H1 (cell line): ENCODE results near the gene WDR59. TPM values are rescaled to one million over a fixed set of nuclear protein-coding genes. Genes with fewer than 3 reads are reported as not detected.

ENCODE experiments used
- CTCF ChIA-PET: fragments of 300-600 bp; sonication (Branson Sonifier 250); formaldehyde crosslinking; loops from one replicate; lab custom pipeline; 2021; ENCODE audit not compliant: partially characterized antibody; lab: Charles Lee
- POLR2A ChIA-PET: fragments of 300-600 bp; sonication (Branson Sonifier 250); formaldehyde crosslinking; loops from one replicate; lab custom pipeline; 2021; ENCODE audit warnings: inconsistent platforms; ENCODE audit not compliant: partially characterized antibody; lab: Charles Lee
- DNase-seq, 2 experiments: peaks; one replicate each; pipeline versions ENCODE4 v3.0.0 to v3.0.0-alpha.2; 2010 to 2022; ENCODE audit warnings: low spot score in 2 of 2, low read depth in 1 of 2, mixed read lengths in 1 of 2
- FAIRE-seq: peaks from 2 replicates; lab custom pipeline; 2011; peaks lifted over from hg19 to GRCh38; lab: Jason Lieb, UNC
- H2AFZ ChIP-seq: 2 replicates; pipeline ENCODE4 v1.8.1; 2012; ENCODE audit warnings: low read length, inconsistent platforms
- H2AK5ac ChIP-seq: 2 replicates; pipeline ENCODE4 v1.6.1; 2013; ENCODE audit warnings: low read depth, low read length
- H2BK120ac ChIP-seq: replicated peaks from 2 replicates; pipeline ENCODE3; 2013; ENCODE audit warnings: low read depth, low read length, inconsistent platforms
- H2BK12ac ChIP-seq: 2 replicates; pipeline ENCODE4 v1.6.1; 2013; ENCODE audit warnings: low read depth, low read length
- H2BK15ac ChIP-seq: 2 replicates; pipeline ENCODE4 v1.6.1; 2013; ENCODE audit warnings: low read length
- H2BK20ac ChIP-seq: 2 replicates; pipeline ENCODE4 v1.6.1; 2013; ENCODE audit warnings: low read length
- H2BK5ac ChIP-seq: 2 replicates; pipeline ENCODE4 v1.6.1; 2013; ENCODE audit warnings: low read depth, low read length
- H3K14ac ChIP-seq: 2 replicates; pipeline ENCODE4 v1.6.1; 2013; ENCODE audit warnings: inconsistent platforms; ENCODE audit not compliant: insufficient read length
- H3K18ac ChIP-seq: 2 replicates; pipeline ENCODE4 v1.6.1; 2013; ENCODE audit warnings: low read length; ENCODE audit errors: extremely low read depth
- H3K23ac ChIP-seq: 2 replicates; pipeline ENCODE4 v1.6.1; 2013; ENCODE audit warnings: inconsistent platforms; ENCODE audit not compliant: insufficient read length
- H3K23me2 ChIP-seq: 2 replicates; pipeline ENCODE4 v1.6.1; 2013; ENCODE audit warnings: low read depth, low read length
- H3K27ac ChIP-seq: 2 replicates; pipeline ENCODE4 v1.6.1; 2011; ENCODE audit warnings: low read depth, low read length, inconsistent platforms
- H3K27me3 ChIP-seq, 4 experiments: replicated peaks in 1 of 4; 1 replicate in 1 of 4; 2 replicates in 3 of 4; pipeline versions ENCODE4 v1.6.1 to v1.8.1; 2011 to 2013; ENCODE audit warnings: low read length in 3 of 4, mild to moderate bottlenecking in 3 of 4, inconsistent platforms in 2 of 4, mixed read lengths in 2 of 4, moderate library complexity in 1 of 4; ENCODE audit not compliant: control insufficient read depth in 3 of 4, insufficient read depth in 3 of 4; ENCODE audit errors: extremely low read depth in 1 of 4
- H3K36me3 ChIP-seq, 4 experiments: 2 replicates each; pipeline versions ENCODE4 v1.6.1 to v1.8.1; 2011 to 2013; ENCODE audit warnings: mild to moderate bottlenecking in 4 of 4, low read length in 3 of 4, moderate library complexity in 2 of 4, control low read depth in 1 of 4, inconsistent platforms in 1 of 4; ENCODE audit not compliant: insufficient read depth in 4 of 4, control insufficient read depth in 2 of 4
- H3K4ac ChIP-seq: replicated peaks from 2 replicates; pipeline ENCODE3; 2013; ENCODE audit warnings: low read length, low read depth, mixed read lengths, inconsistent platforms; ENCODE audit not compliant: insufficient read length
- H3K4me1 ChIP-seq, 4 experiments: replicated peaks in 1 of 4; 1 replicate in 1 of 4; 2 replicates in 3 of 4; pipeline versions ENCODE4 v1.6.1 to v1.8.1; 2011 to 2013; ENCODE audit warnings: low read length in 3 of 4, inconsistent platforms in 2 of 4, mixed read lengths in 1 of 4; ENCODE audit not compliant: insufficient read depth in 4 of 4, control insufficient read depth in 3 of 4
- H3K4me2 ChIP-seq, 2 experiments: 2 replicates each; pipeline versions ENCODE4 v1.6.1 to v1.8.1; 2011 to 2013; ENCODE audit warnings: low read depth in 2 of 2, low read length in 2 of 2, control low read depth in 1 of 2, inconsistent platforms in 1 of 2, mild to moderate bottlenecking in 1 of 2; ENCODE audit not compliant: insufficient read depth in 1 of 2
- H3K4me3 ChIP-seq, 4 experiments: fragments of 200-600, 300-600 bp in 1 of 4; sonication (generic), shearing (Covaris generic), sonication (Bioruptor Twin) in 1 of 4; 2 replicates each; pipeline versions ENCODE4 v1.5.1 to v1.8.1; 2011 to 2016; ENCODE audit warnings: low read length in 4 of 4, low read depth in 3 of 4, control low read depth in 2 of 4, inconsistent platforms in 2 of 4, mild to moderate bottlenecking in 2 of 4, mixed read lengths in 1 of 4, moderate library complexity in 1 of 4; ENCODE audit not compliant: insufficient read depth in 2 of 4; ENCODE audit errors: extremely low read depth in 1 of 4
- H3K56ac ChIP-seq: replicated peaks from 2 replicates; pipeline ENCODE3; 2013; ENCODE audit warnings: low read depth, mild to moderate bottlenecking, mixed read lengths, low read length, inconsistent platforms; ENCODE audit not compliant: insufficient read length
- H3K79me1 ChIP-seq: 2 replicates; pipeline ENCODE4 v1.6.1; 2013; ENCODE audit warnings: low read depth, low read length, control low read depth
- H3K79me2 ChIP-seq, 2 experiments: 2 replicates each; pipeline versions ENCODE4 v1.6.1 to v1.8.1; 2012 to 2013; ENCODE audit warnings: low read length in 2 of 2, mild to moderate bottlenecking in 2 of 2, inconsistent platforms in 1 of 2; ENCODE audit not compliant: insufficient read depth in 2 of 2, control insufficient read depth in 1 of 2
- H3K9ac ChIP-seq, 4 experiments: replicated peaks in 1 of 4; 1 replicate in 1 of 4; 2 replicates in 3 of 4; pipeline versions ENCODE4 v1.6.1 to v1.8.1; 2011 to 2013; ENCODE audit warnings: low read depth in 3 of 4, low read length in 3 of 4, control low read depth in 2 of 4, mild to moderate bottlenecking in 2 of 4, moderate library complexity in 2 of 4, inconsistent platforms in 1 of 4; ENCODE audit errors: extremely low read depth in 1 of 4
- H3K9me3 ChIP-seq, 2 experiments: 2 replicates each; pipeline versions ENCODE4 v1.6.1 to v1.8.1; 2012 to 2013; ENCODE audit warnings: mild to moderate bottlenecking in 2 of 2, moderate library complexity in 2 of 2, control low read depth in 1 of 2, inconsistent platforms in 1 of 2, low read depth in 1 of 2, low read length in 1 of 2, mixed read lengths in 1 of 2; ENCODE audit not compliant: insufficient read depth in 2 of 2
- H4K20me1 ChIP-seq, 2 experiments: replicated peaks in 1 of 2; 2 replicates each; pipeline versions ENCODE3 to v1.8.1; 2011 to 2013; ENCODE audit warnings: inconsistent platforms in 2 of 2, low read length in 2 of 2, mild to moderate bottlenecking in 1 of 2; ENCODE audit not compliant: insufficient read depth in 2 of 2, control insufficient read depth in 1 of 2
- H4K5ac ChIP-seq: 2 replicates; pipeline ENCODE4 v1.6.1; 2013; ENCODE audit warnings: low read length, low read depth, mixed read lengths, inconsistent platforms; ENCODE audit not compliant: insufficient read length
- H4K8ac ChIP-seq: 2 replicates; pipeline ENCODE4 v1.8.0; 2013; ENCODE audit warnings: mild to moderate bottlenecking, moderate library complexity, low read length, inconsistent platforms; ENCODE audit not compliant: insufficient read depth; ENCODE audit errors: extremely low read depth
- H4K91ac ChIP-seq: replicated peaks from 2 replicates; pipeline ENCODE3; 2013; ENCODE audit warnings: low read length, mixed read lengths, inconsistent platforms; ENCODE audit not compliant: insufficient read length
- USF2 ChIP-seq: IDR thresholded peaks from 2 replicates; pipeline ENCODE4 v1.6.1; 2011; ENCODE audit warnings: low read length, improper control_type of control experiment
- WGBS, 2 experiments: shearing (Covaris generic) in 1 of 2; methylation state at CpG; one replicate each; pipeline versions ENCODE4 v1.1.6 to v1.1.7; 2013 to 2015; ENCODE audit warnings: low lambda C conversion rate in 2 of 2, mixed read lengths in 2 of 2, inconsistent platforms in 1 of 2, low coverage in 1 of 2, missing lambda C conversion rate in 1 of 2; ENCODE audit not compliant: insufficient replicate concordance in 2 of 2, insufficient coverage in 1 of 2, insufficient read length in 1 of 2; ENCODE audit errors: extremely low coverage in 1 of 2, missing lambda C conversion rate in 1 of 2; 5-methylcytosine and 5-hydroxymethylcytosine counted together
- polyA plus RNA-seq, 7 experiments: library from polyadenylated mRNA; depleted of rRNA in 3 of 7; stranded (reverse) in 5 of 7; unstranded in 2 of 7; fragments of >200 nt in 5 of 7; fragments of 200-250 nt in 2 of 7; gene quantifications; 1 replicate in 5 of 7; 2 replicates in 1 of 7; 4 replicates in 1 of 7; pipeline versions ENCODE4 v1.2.1 to v1.2.3, GENCODE V29; 2011 to 2013; ENCODE audit warnings: missing spikeins in 2 of 7, mixed read lengths in 2 of 7
- total RNA-seq: library from RNA; stranded (reverse); fragmentation: NEBNext Ultra II Directional; extraction: Animal tissue kit (Norgen Biotek cat#: 25700); gene quantifications from 2 replicates; pipeline ENCODE4 v1.2.1, GENCODE V29; 2021

Gene WDR59
- total and polyA plus RNA-seq, 2 of the 8 experiments (the other 6 are each of a cell fraction or from before 2014, with no cell fraction given) = 84.2 to 124 TPM

GRCh38 chr16:74902161-74902560 is 82.8 kb downstream of the WDR59 start:
- FAIRE-seq (no peak), DNase-seq (no peak)
- no peak overlapping the region for H4K8ac ChIP-seq
- H3K14ac ChIP-seq = no peak overlapping the region
- H2BK12ac ChIP-seq = no peak overlapping the region
- no peak overlapping the region for H2BK120ac ChIP-seq
- CTCF ChIA-PET = no interaction called here
- no peak overlapping the region for H4K5ac ChIP-seq
- no peak overlapping the region for H3K9ac ChIP-seq
- no peaks in the 10 kb centered on the region for H4K20me1 ChIP-seq
- no peak overlapping the region for H3K18ac ChIP-seq
- H2AFZ ChIP-seq = no peak overlapping the region
- H3K4me2 ChIP-seq = no peak overlapping the region
- H3K79me2 ChIP-seq = no peaks in the 10 kb centered on the region
- no peaks in the 10 kb centered on the region; a peak in 1 of 4 replicates for H3K9me3 ChIP-seq
- no peak overlapping the region for H4K91ac ChIP-seq
- no peak overlapping the region for H2AK5ac ChIP-seq
- 94% methylated on average over 5 of the region's 5 CpGs; no CpG with 5 or more reads in 1 of the 2 experiments for WGBS, 2 experiments
- no peak overlapping the region for H3K27ac ChIP-seq
- H2BK20ac ChIP-seq = no peak overlapping the region
- no peak overlapping the region for H3K4ac ChIP-seq
- no peak overlapping the region for H3K4me3 ChIP-seq
- H3K23ac ChIP-seq = no peak overlapping the region
- POLR2A ChIA-PET = no interaction called here
- peaks cover 4 to 52% (median 13%) of the 10 kb centered on the region in 4 experiments; a peak in 7 of 8 replicates for H3K36me3 ChIP-seq
- H3K4me1 ChIP-seq = peaks cover 0 to 5% (median 0%) of the 10 kb centered on the region in 4 experiments; a peak in 1 of 7 replicates
- no peak overlapping the region for H2BK5ac ChIP-seq
- no peak overlapping the region for H2BK15ac ChIP-seq
- H3K79me1 ChIP-seq = no peaks in the 10 kb centered on the region
- no peaks in the 10 kb centered on the region for H3K23me2 ChIP-seq
- no peaks in the 10 kb centered on the region for H3K27me3 ChIP-seq
- no peak overlapping the region for H3K56ac ChIP-seq
- no peak for TF ChIP-seq USF2
